ENCODE data around the gene KCTD3. TPM values are rescaled to one million over a fixed set of nuclear protein-coding genes. Genes with fewer than 3 reads are reported as not detected.
A peak's percentile ranks its signal among the peaks of the same experiment; 100 is the strongest.

The KCTD3 gene
- total RNA-seq, 1 experiment from 2014 or later, result 46.7 TPM

- DNase-seq (ENCODE audit: low read depth, low spot score) (peak; percentile 43), ATAC-seq (peak; percentile 70)
- H3K79me2 ChIP-seq (ENCODE audit: insufficient read depth, low read length), result no peaks in the 10 kb centered on the region
- no peaks in the 10 kb centered on the region for H3K27me3 ChIP-seq (ENCODE audit: insufficient read depth, low read length)
- ChIA-PET POLR2A (no interaction called here), CTCF (interaction anchor here (0.6 to 2.4 kb wide), 9 partner anchors 13 to 1312 kb away, joined by 3 to 19 read pairs (median 4); no protein-coding TSS in a partner anchor), RAD21 (ENCODE audit: low non-redundant PET in 1 of 2, low total read pairs in 2 of 2, uncharacterized antibody in 2 of 2, unreplicated experiment in 2 of 2) (interaction anchor here in 1 of 2 experiments (0.6 kb wide), 1 partner anchor 1312 kb away, joined by 3 read pairs; no protein-coding TSS in a partner anchor)
- H3K9ac ChIP-seq (ENCODE audit: low read length), result no peak overlapping the region
- no peaks in the 10 kb centered on the region for H3K4me1 ChIP-seq (ENCODE audit: control insufficient read depth in 1 of 2, insufficient read depth in 2 of 2, low read length in 2 of 2)
- intact Hi-C loops (cut with micrococcal nuclease), result loop anchor here (1.0 to 5.0 kb wide), 6 partner anchors 717 to 1314 kb away; no protein-coding TSS in a partner anchor
- H4K20me1 ChIP-seq (ENCODE audit: insufficient read depth), result no peaks in the 10 kb centered on the region
- peak overlapping the region; percentile 95 for H2AFZ ChIP-seq (ENCODE audit: low read depth, low read length, poor library complexity, severe bottlenecking)
- H3K4me2 ChIP-seq (ENCODE audit: low read length), result no peak overlapping the region
- BruUV-seq (replicated peaks), result no TSS peak
- H3K36me3 ChIP-seq (ENCODE audit: control insufficient read depth in 1 of 2, insufficient read depth in 2 of 2, low read length in 2 of 2), result no peaks in the 10 kb centered on the region
- no peak overlapping the region for H3K4me3 ChIP-seq (replicated peaks in 1 of 2; ENCODE audit: low read depth in 1 of 2, low read length in 2 of 2)
- H3K27ac ChIP-seq (ENCODE audit: low read depth, low read length), result no peak overlapping the region
- TF ChIP-seq CTCF (IDR thresholded peaks at IDR 0.05 in 2 of 3, conservative IDR thresholded peaks at IDR 0.05 in 1 of 3; ENCODE audit: borderline replicate concordance in 1 of 3, insufficient read depth in 1 of 3, low read depth in 2 of 3, low read length in 2 of 3) (peak; percentile 32 to 63 (median 55); a peak in 4 of 6 replicates), RAD21 (IDR thresholded peaks at IDR 0.05; ENCODE audit: low read depth) (peak; percentile 86), SRF (IDR thresholded peaks at IDR 0.05; ENCODE audit: low read depth) (no peak)
- H3K9me3 ChIP-seq (ENCODE audit: control insufficient read depth in 1 of 2, insufficient read depth in 1 of 2, low read depth in 1 of 2, low read length in 2 of 2), result no peaks in the 10 kb centered on the region
- no peaks in the 10 kb centered on the region for H3K9me2 ChIP-seq (ENCODE audit: insufficient read depth)
Observed at GRCh38 chr1:215526147-215526845, 40.8 kb upstream of the KCTD3 start.

GRCh38 chr1:215526846-215527151 is 40.3 kb upstream of the KCTD3 start:
- Histone ChIP-seq H4K20me1 (ENCODE audit: insufficient read depth) (no peaks in the 10 kb centered on the region), H3K79me2 (ENCODE audit: insufficient read depth, low read length) (no peaks in the 10 kb centered on the region), H3K36me3 (ENCODE audit: control insufficient read depth in 1 of 2, insufficient read depth in 2 of 2, low read length in 2 of 2) (no peaks in the 10 kb centered on the region), H3K9ac (ENCODE audit: low read length) (no peak overlapping the region), H3K27ac (ENCODE audit: low read depth, low read length) (no peak overlapping the region), H3K4me1 (ENCODE audit: control insufficient read depth in 1 of 2, insufficient read depth in 2 of 2, low read length in 2 of 2) (no peaks in the 10 kb centered on the region), H3K9me3 (ENCODE audit: control insufficient read depth in 1 of 2, insufficient read depth in 1 of 2, low read depth in 1 of 2, low read length in 2 of 2) (no peaks in the 10 kb centered on the region), H3K4me3 (replicated peaks in 1 of 2; ENCODE audit: low read depth in 1 of 2, low read length in 2 of 2) (no peak overlapping the region), H3K4me2 (ENCODE audit: low read length) (no peak overlapping the region), H2AFZ (ENCODE audit: low read depth, low read length, poor library complexity, severe bottlenecking) (peak overlapping the region; percentile 95), H3K9me2 (ENCODE audit: insufficient read depth) (no peaks in the 10 kb centered on the region), H3K27me3 (ENCODE audit: insufficient read depth, low read length) (no peaks in the 10 kb centered on the region)
- RAD21 ChIA-PET (ENCODE audit: low non-redundant PET in 1 of 2, low total read pairs in 2 of 2, uncharacterized antibody in 2 of 2, unreplicated experiment in 2 of 2), result no interaction called here
- CTCF ChIA-PET, result interaction anchor here (0.8 to 2.4 kb wide), 7 partner anchors 12 to 1313 kb away, joined by 3 to 19 read pairs (median 4); no protein-coding TSS in a partner anchor
- intact Hi-C loops (cut with micrococcal nuclease), result loop anchor here (1.0 to 5.0 kb wide), 6 partner anchors 717 to 1314 kb away; no protein-coding TSS in a partner anchor
- POLR2A ChIA-PET, result no interaction called here
- BruUV-seq (replicated peaks), result no TSS peak
- no peak for ATAC-seq
- DNase-seq (ENCODE audit: low read depth, low spot score), result no peak
- TF ChIP-seq MAX (IDR thresholded peaks at IDR 0.05) (no peak), ZFX (IDR thresholded peaks at IDR 0.05) (no peak), EGR1 (IDR thresholded peaks at IDR 0.05; ENCODE audit: low read depth) (no peak), SP1 (IDR thresholded peaks at IDR 0.05; ENCODE audit: low read depth) (no peak), CBX3 (IDR thresholded peaks at IDR 0.05; ENCODE audit: low read depth) (no peak), SRF (IDR thresholded peaks at IDR 0.05; ENCODE audit: low read depth) (no peak), POLR2AphosphoS5 (IDR thresholded peaks at IDR 0.05; ENCODE audit: low read depth, low read length) (no peak), FOSL1 (IDR thresholded peaks at IDR 0.05; ENCODE audit: low read depth) (no peak), REST (IDR thresholded peaks at IDR 0.05; ENCODE audit: low read depth) (no peak), ATF3 (IDR thresholded peaks at IDR 0.05) (no peak), SIN3A (IDR thresholded peaks at IDR 0.05; ENCODE audit: low read depth) (no peak)
